HG03108 (cell line): ENCODE results near the gene TFAP2E.
A peak's percentile ranks its signal among the peaks of the same experiment; 100 is the strongest.
"Not testable (repeated sequence)": the region's sequence is repeated elsewhere in the genome, so short reads cannot be mapped to it uniquely, and the experiment has no call there.

ENCODE experiments used
- ATAC-seq: cut with Tn5 transposase; IDR thresholded peaks from one replicate; pipeline ENCODE4 v1.9.1; 2021; ENCODE audit warnings: moderate library complexity; ENCODE audit not compliant: unreplicated experiment

TFAP2E gene

GRCh38 chr1:35572296-35572695 is 818 bp upstream of the TFAP2E start:
- ATAC-seq, result no peak

- no peak for ATAC-seq
Observed at GRCh38 chr1:35574125-35574654, 1.1 kb downstream of the TFAP2E start.

GRCh38 chr1:35574655-35575415 is 1.7 kb downstream of the TFAP2E start:
- ATAC-seq, result no peak

GRCh38 chr1:35575416-35575958 is 2.4 kb downstream of the TFAP2E start:
- no peak for ATAC-seq

- ATAC-seq, result no peak
Observed at GRCh38 chr1:35576061-35576765, 3.1 kb downstream of the TFAP2E start.

- ATAC-seq, result not testable (repeated sequence)
Observed at GRCh38 chr1:35576766-35577070, 3.6 kb downstream of the TFAP2E start.

- ATAC-seq, result peak; percentile 66
Observed at GRCh38 chr1:35577071-35577998, 4.2 kb downstream of the TFAP2E start.

- ATAC-seq, result no peak
Observed at GRCh38 chr1:35580949-35581388, 7.9 kb downstream of the TFAP2E start.

GRCh38 chr1:35581621-35582020 is 8.5 kb downstream of the TFAP2E start:
- ATAC-seq, result not testable (repeated sequence)

- ATAC-seq, result no peak
Observed at GRCh38 chr1:35585281-35585680, 12.2 kb downstream of the TFAP2E start.

GRCh38 chr1:35585805-35586204 is 12.7 kb downstream of the TFAP2E start:
- not testable (repeated sequence) for ATAC-seq

GRCh38 chr1:35586808-35587207 is 13.7 kb downstream of the TFAP2E start:
- no peak for ATAC-seq

- ATAC-seq, result no peak
Observed at GRCh38 chr1:35587736-35588135, 14.6 kb downstream of the TFAP2E start.

GRCh38 chr1:35588197-35588910 is 15.2 kb downstream of the TFAP2E start:
- no peak for ATAC-seq

GRCh38 chr1:35589516-35590427 is 16.7 kb downstream of the TFAP2E start:
- ATAC-seq, result no peak

- no peak for ATAC-seq
Observed at GRCh38 chr1:35590476-35591040, 17.4 kb downstream of the TFAP2E start.

- no peak for ATAC-seq
Observed at GRCh38 chr1:35591211-35591610, 18.1 kb downstream of the TFAP2E start.

GRCh38 chr1:35592991-35593769 is 20.1 kb downstream of the TFAP2E start:
- ATAC-seq, result no peak
